OCI-LY7 (cell line): ENCODE data around the gene BARX2. TPM values are rescaled to one million over a fixed set of nuclear protein-coding genes. Genes with fewer than 3 reads are reported as not detected.

ENCODE experiments used
- BruUV-seq: library from RNA; stranded (reverse); fragments of 400-500 nt; replicated peaks from 2 replicates; lab custom pipeline; 2021; lab: Mats Ljungman, UMichigan
- CTCF ChIA-PET: fragments of 300-600 bp; sonication (Branson Sonifier 250); formaldehyde crosslinking; loops from one replicate; lab custom pipeline; 2022; ENCODE audit warnings: antibody characterized with exemption; ENCODE audit not compliant: unreplicated experiment; lab: Charles Lee
- POLR2A ChIA-PET: fragments of 300-600 bp; sonication (Branson Sonifier 250); formaldehyde crosslinking; loops from one replicate; lab custom pipeline; 2022; ENCODE audit warnings: antibody characterized with exemption; lab: Charles Lee
- DNase-seq: peaks from one replicate; pipeline ENCODE4 v3.0.0-alpha.2; 2015; ENCODE audit warnings: low spot score
- H2AFZ ChIP-seq: fragments of 200-600 bp; sonication (generic), shearing (Covaris generic); 2 replicates; pipeline ENCODE4 v1.6.1; 2014; ENCODE audit warnings: mild to moderate bottlenecking, antibody characterized with exemption, low read length, moderate library complexity
- H3K27ac ChIP-seq: fragments of 200-600 bp; sonication (generic); 2 replicates; pipeline ENCODE4 v1.5.1; 2014; ENCODE audit warnings: mixed run types, low read depth, mild to moderate bottlenecking, moderate library complexity, low read length, inconsistent platforms; ENCODE audit not compliant: poor library complexity, severe bottlenecking
- H3K36me3 ChIP-seq: fragments of 200-600 bp; sonication (generic); 2 replicates; pipeline ENCODE4 v1.6.1; 2014; ENCODE audit warnings: mild to moderate bottlenecking, antibody characterized with exemption, low read length, moderate library complexity, mixed read lengths; ENCODE audit not compliant: insufficient read depth
- H3K4me1 ChIP-seq: fragments of 200-600 bp; sonication (generic); 2 replicates; pipeline ENCODE4 v1.5.1; 2014; ENCODE audit warnings: mild to moderate bottlenecking, low read length; ENCODE audit not compliant: insufficient read depth, poor library complexity, severe bottlenecking
- H3K4me2 ChIP-seq: fragments of 200-600 bp; sonication (generic); 2 replicates; pipeline ENCODE4 v1.6.1; 2014; ENCODE audit warnings: mild to moderate bottlenecking, low read length
- H3K4me3 ChIP-seq: fragments of 200-600 bp; sonication (generic); 2 replicates; pipeline ENCODE4 v1.5.1; 2014; ENCODE audit warnings: mild to moderate bottlenecking, low read depth, low read length; ENCODE audit not compliant: poor library complexity, severe bottlenecking
- H3K79me2 ChIP-seq: fragments of 200-600 bp; sonication (generic); 2 replicates; pipeline ENCODE4 v1.6.1; 2016; ENCODE audit warnings: low read depth, mild to moderate bottlenecking, low read length, moderate library complexity, mixed read lengths; ENCODE audit not compliant: insufficient read depth
- H3K9me2 ChIP-seq: fragments of 200-600 bp; sonication (generic); 2 replicates; pipeline ENCODE4 v1.6.1; 2016; ENCODE audit warnings: mild to moderate bottlenecking, low read length, mixed read lengths; ENCODE audit not compliant: insufficient read depth
- H3K9me3 ChIP-seq: fragments of 200-600 bp; sonication (generic); 2 replicates; pipeline ENCODE4 v1.6.1; 2014; ENCODE audit warnings: mild to moderate bottlenecking, mixed run types, low read length, mixed read lengths
- H4K20me1 ChIP-seq: fragments of 200-600 bp; sonication (generic); 2 replicates; pipeline ENCODE4 v1.6.1; 2014; ENCODE audit warnings: mild to moderate bottlenecking, antibody characterized with exemption, low read length, moderate library complexity, mixed read lengths; ENCODE audit not compliant: insufficient read depth
- EZH2phosphoT487 ChIP-seq: fragments of 200-600 bp; sonication (generic); IDR thresholded peaks from 2 replicates; pipeline ENCODE4 v1.6.1; 2018; ENCODE audit warnings: low read depth, borderline replicate concordance, mild to moderate bottlenecking, mixed run types, antibody characterized with exemption, low read length, moderate library complexity, mixed read lengths
- intact Hi-C: fragments of 100-400 bp; cut with micrococcal nuclease; formaldehyde crosslinking; loops from one replicate; pipeline ENCODE4 v1.10.0; 2022; ENCODE audit not compliant: unreplicated experiment
- total RNA-seq, 2 experiments: library from RNA; depleted of rRNA in 1 of 2; stranded (reverse); fragments of >200 nt in 1 of 2; shearing (Covaris generic) in 1 of 2; gene quantifications; 2 replicates each; pipeline ENCODE4 v1.2.3, GENCODE V29; 2014 to 2022
- TF ChIP-seq, protein P1 (sequence below): fragments of 200-600 bp; sonication (generic); conservative IDR thresholded peaks from 2 replicates; pipeline ENCODE4 v1.5.1; 2014; ENCODE audit warnings: mild to moderate bottlenecking, antibody characterized with exemption, low read length, moderate library complexity, mixed read lengths

BARX2 gene
- total RNA-seq, 2 experiments from 2014 or later: 0.06 to 0.23 TPM

DNA sequence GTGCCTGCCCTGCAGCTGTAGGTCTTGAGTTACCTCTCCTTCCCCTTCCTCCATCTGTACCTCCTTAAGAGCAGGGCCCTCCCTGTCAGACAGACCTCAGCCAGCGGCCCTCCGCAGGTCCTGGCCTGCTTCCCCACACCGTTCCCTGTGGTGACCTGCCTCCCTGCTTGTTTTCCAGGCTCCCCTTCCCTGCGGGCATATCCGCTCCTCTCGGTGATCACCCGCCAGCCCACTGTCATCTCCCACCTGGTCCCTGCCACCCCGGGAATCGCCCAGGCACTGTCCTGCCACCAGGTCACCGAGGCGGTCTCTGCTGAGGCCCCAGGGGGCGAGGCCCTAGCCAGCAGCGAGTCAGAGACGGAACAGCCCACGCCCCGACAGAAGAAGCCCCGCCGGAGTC is 60.9 kb downstream of the BARX2 start:
- no TSS peak for BruUV-seq
- TF ChIP-seq EZH2phosphoT487: no peak
- TF ChIP-seq, protein P1, sequence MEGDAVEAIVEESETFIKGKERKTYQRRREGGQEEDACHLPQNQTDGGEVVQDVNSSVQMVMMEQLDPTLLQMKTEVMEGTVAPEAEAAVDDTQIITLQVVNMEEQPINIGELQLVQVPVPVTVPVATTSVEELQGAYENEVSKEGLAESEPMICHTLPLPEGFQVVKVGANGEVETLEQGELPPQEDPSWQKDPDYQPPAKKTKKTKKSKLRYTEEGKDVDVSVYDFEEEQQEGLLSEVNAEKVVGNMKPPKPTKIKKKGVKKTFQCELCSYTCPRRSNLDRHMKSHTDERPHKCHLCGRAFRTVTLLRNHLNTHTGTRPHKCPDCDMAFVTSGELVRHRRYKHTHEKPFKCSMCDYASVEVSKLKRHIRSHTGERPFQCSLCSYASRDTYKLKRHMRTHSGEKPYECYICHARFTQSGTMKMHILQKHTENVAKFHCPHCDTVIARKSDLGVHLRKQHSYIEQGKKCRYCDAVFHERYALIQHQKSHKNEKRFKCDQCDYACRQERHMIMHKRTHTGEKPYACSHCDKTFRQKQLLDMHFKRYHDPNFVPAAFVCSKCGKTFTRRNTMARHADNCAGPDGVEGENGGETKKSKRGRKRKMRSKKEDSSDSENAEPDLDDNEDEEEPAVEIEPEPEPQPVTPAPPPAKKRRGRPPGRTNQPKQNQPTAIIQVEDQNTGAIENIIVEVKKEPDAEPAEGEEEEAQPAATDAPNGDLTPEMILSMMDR: no peak
- peaks cover 27% of the 10 kb centered on the region for H3K4me1 ChIP-seq
- intact Hi-C loops: no loop called here
- POLR2A ChIA-PET: interaction anchor here (0.6 kb wide), 1 partner anchor 198 kb away, joined by 3 read pairs; no protein-coding TSS in a partner anchor
- no peaks in the 10 kb centered on the region for H3K36me3 ChIP-seq
- H2AFZ ChIP-seq: peak overlapping the region; percentile 2; the same call in 1 of the 2 replicates
- H3K9me3 ChIP-seq: peaks cover under 1% of the 10 kb centered on the region; the same call in 1 of the 2 replicates
- H3K4me2 ChIP-seq: peak overlapping the region; percentile 50
- peak; percentile 33 for DNase-seq
- CTCF ChIA-PET: no interaction called here
- H3K79me2 ChIP-seq: no peaks in the 10 kb centered on the region
- H3K9me2 ChIP-seq: no peaks in the 10 kb centered on the region
- H3K27ac ChIP-seq: peak overlapping the region; percentile 24
- H3K4me3 ChIP-seq: no peak overlapping the region
- H4K20me1 ChIP-seq: no peaks in the 10 kb centered on the region

DNA sequence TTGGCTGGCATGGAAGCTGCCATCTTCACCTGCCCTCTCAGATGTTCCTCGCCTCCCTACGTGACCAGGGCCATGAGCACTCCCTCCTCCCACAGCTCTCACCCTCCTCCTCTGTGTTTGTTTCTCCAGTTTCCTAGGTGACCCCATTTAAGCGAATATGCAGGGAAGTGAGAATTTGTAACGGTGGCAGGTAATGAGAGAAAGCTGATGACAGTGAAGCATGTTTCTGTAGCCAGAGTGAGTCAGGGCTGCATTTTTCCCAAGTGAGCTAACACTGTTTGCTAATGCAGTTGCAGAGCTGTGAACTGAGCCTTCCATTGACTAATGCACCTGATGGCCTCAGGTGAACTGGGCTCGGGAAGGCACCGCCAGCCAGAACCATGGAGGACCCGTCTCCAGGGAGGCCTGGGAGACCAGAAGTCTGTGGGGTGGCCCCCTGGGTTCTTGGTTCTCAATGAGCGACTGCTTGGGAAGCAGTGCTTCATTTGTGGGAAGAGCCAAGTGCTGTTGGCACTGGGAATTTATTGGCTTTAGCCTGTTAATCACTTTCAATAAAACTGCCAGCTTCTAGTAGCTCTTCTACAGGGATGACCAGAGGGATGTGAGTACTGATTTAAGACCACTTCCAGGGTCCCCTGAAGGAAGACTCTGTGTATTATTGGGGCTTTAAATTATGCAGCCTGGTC is 64.5 kb downstream of the BARX2 start:
- H3K27ac ChIP-seq: no peak overlapping the region
- no peak overlapping the region for H3K4me3 ChIP-seq
- H3K4me1 ChIP-seq: peaks cover 20% of the 10 kb centered on the region
- intact Hi-C loops: no loop called here
- H3K36me3 ChIP-seq: no peaks in the 10 kb centered on the region
- H3K79me2 ChIP-seq: no peaks in the 10 kb centered on the region
- no peak overlapping the region for H2AFZ ChIP-seq
- POLR2A ChIA-PET: interaction anchor here (0.9 kb wide), 1 partner anchor 45 kb away, joined by 3 read pairs; no protein-coding TSS in a partner anchor
- H3K9me2 ChIP-seq: no peaks in the 10 kb centered on the region
- no peak for DNase-seq
- no peaks in the 10 kb centered on the region for H4K20me1 ChIP-seq
- BruUV-seq: no TSS peak
- TF ChIP-seq EZH2phosphoT487: no peak
- TF ChIP-seq, protein P1: no peak
- no peak overlapping the region for H3K4me2 ChIP-seq
- CTCF ChIA-PET: no interaction called here
- H3K9me3 ChIP-seq: no peaks in the 10 kb centered on the region

GRCh38 chr11:129442171-129442570 is 66.5 kb downstream of the BARX2 start:
- H3K27ac ChIP-seq: no peak overlapping the region
- no peak overlapping the region for H3K4me3 ChIP-seq
- no peak for DNase-seq
- no peaks in the 10 kb centered on the region for H3K36me3 ChIP-seq
- no peaks in the 10 kb centered on the region for H3K79me2 ChIP-seq
- H4K20me1 ChIP-seq: no peaks in the 10 kb centered on the region
- no peak overlapping the region for H2AFZ ChIP-seq
- no TSS peak for BruUV-seq
- POLR2A ChIA-PET: no interaction called here
- H3K4me2 ChIP-seq: no peak overlapping the region
- CTCF ChIA-PET: no interaction called here
- H3K9me2 ChIP-seq: no peaks in the 10 kb centered on the region
- peaks cover under 1% of the 10 kb centered on the region for H3K4me1 ChIP-seq
- H3K9me3 ChIP-seq: no peaks in the 10 kb centered on the region
- intact Hi-C loops: no loop called here
- TF ChIP-seq, protein P1: no peak
- TF ChIP-seq EZH2phosphoT487: no peak
